ENCODE results near the gene CLNK.

GRCh38 chr4:10732914-10733415 lies 48.4 kb upstream of the CLNK start:
- TF ChIP-seq CTCF (IDR thresholded peaks at IDR 0.05; ENCODE audit: low read length) (no peak), EZH2 (IDR thresholded peaks at IDR 0.05; ENCODE audit: borderline replicate concordance, low read length) (no peak)

All from OCI-LY1 (cell line).